K562 (cell line): Measurements from ENCODE around the gene TOR1AIP2. TPM values are rescaled to one million over a fixed set of nuclear protein-coding genes. Genes with fewer than 3 reads are reported as not detected.

Source experiments
- ATAC-seq: fragments of 200-7000 bp; cut with Tn5 transposase; 3 replicates; pipeline ENCODE4 v1.9.1; 2020; ENCODE audit warnings: moderate library complexity
- BruUV-seq: library from RNA; stranded (reverse); fragments of 400-500 nt; replicated peaks from 2 replicates; lab custom pipeline; 2021; lab: Mats Ljungman, UMichigan
- CTCF ChIA-PET: fragments of 300-600 bp; formaldehyde crosslinking; extraction: SDS; loops from one replicate; lab custom pipeline; 2021; ENCODE audit warnings: low intra/inter-chr PET ratio; lab: Yijun Ruan, JAX
- POLR2A ChIA-PET: fragments of 300-600, 350-650 bp; sonication (Branson Sonifier 250); formaldehyde crosslinking; extraction: SDS; loops from one replicate; lab custom pipeline; 2021; ENCODE audit warnings: antibody characterized with exemption, inconsistent platforms; lab: Yijun Ruan, JAX
- DNase-seq, 4 experiments: peaks; one replicate each; pipeline versions ENCODE4 v3.0.0 to v3.0.0-alpha.2; 2011 to 2018; ENCODE audit warnings: low spot score in 3 of 4, mixed read lengths in 3 of 4; ENCODE audit errors: extremely low read depth in 1 of 4
- FAIRE-seq: peaks from 2 replicates; lab custom pipeline; 2011; peaks lifted over from hg19 to GRCh38; lab: Jason Lieb, UNC
- H2AFZ ChIP-seq: 2 replicates; pipeline ENCODE4 v1.6.0; 2011; ENCODE audit warnings: low read depth, low read length, control low read depth, inconsistent platforms
- H3K27ac ChIP-seq: fragments of 200-600 bp; 3 replicates; pipeline ENCODE4 v1.8.0; 2011; ENCODE audit warnings: low read depth, mild to moderate bottlenecking, control low read depth, inconsistent platforms, low read length, moderate library complexity, mixed read lengths; ENCODE audit errors: extremely low read depth
- H3K27me3 ChIP-seq, 2 experiments: fragments of 300-600 bp in 1 of 2; 2 replicates in 1 of 2; 3 replicates in 1 of 2; pipeline versions ENCODE4 v1.6.0 to v1.8.0; 2011; ENCODE audit warnings: inconsistent platforms in 2 of 2, low read length in 2 of 2, mild to moderate bottlenecking in 1 of 2, mixed read lengths in 1 of 2, moderate library complexity in 1 of 2; ENCODE audit not compliant: control insufficient read depth in 2 of 2, insufficient read depth in 2 of 2
- H3K36me3 ChIP-seq: fragments of 300-600 bp; 3 replicates; pipeline ENCODE4 v1.8.0; 2011; ENCODE audit warnings: mild to moderate bottlenecking, low read length, inconsistent platforms; ENCODE audit not compliant: control insufficient read depth, insufficient read depth
- H3K4me1 ChIP-seq, 2 experiments: fragments of 200-600 bp in 1 of 2; replicated peaks in 1 of 2; 2 replicates in 1 of 2; 3 replicates in 1 of 2; pipeline versions ENCODE4 v1.5.1 to v1.8.0; 2011; ENCODE audit warnings: inconsistent platforms in 2 of 2, low read length in 2 of 2, mild to moderate bottlenecking in 1 of 2, mixed read lengths in 1 of 2, moderate library complexity in 1 of 2; ENCODE audit not compliant: control insufficient read depth in 2 of 2, insufficient read depth in 2 of 2
- H3K4me2 ChIP-seq: 2 replicates; pipeline ENCODE4 v1.6.1; 2011; ENCODE audit warnings: low read length, control low read depth, inconsistent platforms, mixed read lengths; ENCODE audit not compliant: insufficient read depth
- H3K4me3 ChIP-seq: fragments of 200-600 bp; sonication (generic), shearing (Covaris generic); 2 replicates; pipeline ENCODE4 v1.5.1; 2016; ENCODE audit warnings: control low read depth, inconsistent platforms
- H3K79me2 ChIP-seq: fragments of 200-600 bp; 3 replicates; pipeline ENCODE4 v1.8.0; 2011; ENCODE audit warnings: low read length, inconsistent platforms; ENCODE audit not compliant: control insufficient read depth, insufficient read depth
- H3K9ac ChIP-seq, 2 experiments: 2 replicates each; pipeline versions ENCODE4 v1.6.0 to v1.6.1; 2011; ENCODE audit warnings: low read depth in 2 of 2, low read length in 2 of 2, control low read depth in 1 of 2, inconsistent platforms in 1 of 2, mild to moderate bottlenecking in 1 of 2, mixed read lengths in 1 of 2; ENCODE audit not compliant: insufficient read depth in 1 of 2
- H3K9me1 ChIP-seq: one replicate; pipeline ENCODE4 v1.6.0; 2011; ENCODE audit warnings: inconsistent platforms, mild to moderate bottlenecking, low read length, moderate library complexity; ENCODE audit not compliant: control insufficient read depth, insufficient read depth
- H3K9me3 ChIP-seq: replicated peaks from 2 replicates; pipeline ENCODE4 v1.5.1; 2011; ENCODE audit warnings: low read depth, low read length, inconsistent platforms; ENCODE audit not compliant: control insufficient read depth, insufficient read depth
- H4K20me1 ChIP-seq: replicated peaks from 2 replicates; pipeline ENCODE4 v1.6.1; 2011; ENCODE audit warnings: low read length, inconsistent platforms, mixed read lengths; ENCODE audit not compliant: control insufficient read depth, insufficient read depth
- DDX20 ChIP-seq: fragments of 450-650 bp; IDR thresholded peaks from 2 replicates; pipeline ENCODE4 v1.6.1; 2016; ENCODE audit warnings: missing genetic modification characterization, low read depth, mild to moderate bottlenecking, missing compliant biosample characterization, moderate library complexity
- E2F8 ChIP-seq: fragments of 450-650 bp; IDR thresholded peaks from 2 replicates; pipeline ENCODE4 v1.7.1; 2018; ENCODE audit warnings: mild to moderate bottlenecking, low read depth; ENCODE audit not compliant: partially characterized antibody
- HEY1 ChIP-seq: fragments of 250-450 bp; sonication (Bioruptor Pico); IDR thresholded peaks from 2 replicates; pipeline ENCODE4 v1.5.0; 2020; ENCODE audit warnings: mild to moderate bottlenecking, moderate library complexity, borderline replicate concordance
- MTF1 ChIP-seq: fragments of 250-450 bp; sonication (Bioruptor Pico); IDR thresholded peaks from 2 replicates; pipeline ENCODE4 v1.9.0; 2021; ENCODE audit warnings: moderate library complexity, mild to moderate bottlenecking, inconsistent platforms, borderline replicate concordance
- PHB2 ChIP-seq: fragments of 450-650 bp; IDR thresholded peaks from 2 replicates; pipeline ENCODE4 v1.6.1; 2017; ENCODE audit warnings: low read depth
- RERE ChIP-seq: sonication (generic); formaldehyde crosslinking; IDR thresholded peaks from 2 replicates; pipeline ENCODE4 v1.8.0; 2023; ENCODE audit warnings: missing genetic modification reagents, mild to moderate bottlenecking, borderline replicate concordance
- SAP30 ChIP-seq: fragments of 200-600 bp; sonication (generic); IDR thresholded peaks from 2 replicates; pipeline ENCODE4 v1.6.1; 2012; ENCODE audit warnings: borderline replicate concordance, low read depth, mild to moderate bottlenecking, moderate library complexity, low read length, control low read depth, inconsistent platforms; ENCODE audit not compliant: insufficient read depth, poor library complexity, severe bottlenecking
- SRSF9 ChIP-seq: fragments of 200-400 bp; formaldehyde crosslinking; IDR thresholded peaks from 2 replicates; pipeline ENCODE4 v1.6.1; 2017; ENCODE audit warnings: low read depth, low read length, borderline replicate concordance
- STAG1 ChIP-seq: sonication (generic); formaldehyde crosslinking; IDR thresholded peaks from 2 replicates; pipeline ENCODE4 v1.5.0; 2020; ENCODE audit warnings: missing genetic modification reagents, borderline replicate concordance
- ZNF695 ChIP-seq: fragments of 450-650 bp; formaldehyde crosslinking; IDR thresholded peaks from 2 replicates; pipeline ENCODE4 v1.4.0; 2020; ENCODE audit warnings: mild to moderate bottlenecking, moderate library complexity
- ZNF707 ChIP-seq: fragments of 250-450 bp; sonication (Bioruptor Pico); conservative IDR thresholded peaks from 2 replicates; pipeline ENCODE4 v1.8.0; 2022; ENCODE audit warnings: inconsistent platforms, mild to moderate bottlenecking, moderate library complexity
- WGBS: fragments of 100-300 bp; shearing (Covaris generic); methylation state at CpG from one replicate; pipeline ENCODE4 v1.1.6; 2016; ENCODE audit warnings: low coverage, mixed read lengths; ENCODE audit not compliant: insufficient coverage; ENCODE audit errors: missing lambda C conversion rate; 5-methylcytosine and 5-hydroxymethylcytosine counted together
- in situ Hi-C: fragments of 300-500 bp; cut with MboI; formaldehyde crosslinking; loops from 4 replicates; pipeline ENCODE4 v1.15.0; 2018; ENCODE audit warnings: inconsistent platforms, mixed read lengths
- intact Hi-C: fragments of 100-400 bp; cut with micrococcal nuclease; formaldehyde crosslinking; loops from 2 replicates; pipeline ENCODE4 v1.14.2; 2022
- polyA plus RNA-seq, 8 experiments: library from polyadenylated mRNA; depleted of rRNA in 4 of 8; stranded (reverse) in 5 of 8; unstranded in 3 of 8; fragments of >200 nt; fragmentation: Nextera tagmentation in 2 of 8; fragmentation: Illumina TruSeq in 1 of 8; extraction: Ambion mirVana in 2 of 8; extraction: Trizol in 1 of 8; gene quantifications; 2 replicates each; pipeline versions ENCODE4 v1.2.1 to v1.2.3, GENCODE V29; 2011 to 2014; ENCODE audit warnings: inconsistent platforms in 1 of 8, missing spikeins in 1 of 8
- total RNA-seq, 7 experiments: library from RNA; depleted of rRNA in 6 of 7; stranded (reverse); fragments of >200 nt in 6 of 7; fragmentation: Illumina TruSeq in 2 of 7; extraction: Trizol in 2 of 7; gene quantifications; 2 replicates each; pipeline versions ENCODE4 v1.2.1 to v1.2.3, GENCODE V29; 2011 to 2021; ENCODE audit warnings: low replicate concordance in 1 of 7

The TOR1AIP2 gene
- total and polyA plus RNA-seq, 9 of the 15 experiments (the other 6 are each of a cell fraction or from before 2014, with no cell fraction given): 16.7 to 122 (median 41.4) TPM

- Histone ChIP-seq H4K20me1 (no peaks in the 10 kb centered on the region), H3K36me3 (no peaks in the 10 kb centered on the region), H3K9me3 (no peaks in the 10 kb centered on the region), H3K9ac (no peak overlapping the region), H3K27ac (no peak overlapping the region), H3K27me3 (no peaks in the 10 kb centered on the region), H3K79me2 (no peaks in the 10 kb centered on the region), H3K4me3 (no peak overlapping the region), H2AFZ (no peak overlapping the region), H3K9me1 (no peaks in the 10 kb centered on the region), H3K4me1 (peaks cover 0 to 4% of the 10 kb centered on the region in 2 experiments; a peak in 1 of 5 replicates), H3K4me2 (no peak overlapping the region)
- intact Hi-C loops: no loop called here
- ATAC-seq (no peak), FAIRE-seq (no peak), DNase-seq (no peak)
- POLR2A ChIA-PET: interaction anchor here (0.7 to 3.5 kb wide), 5 partner anchors 9 to 197 kb away, joined by 3 to 19 read pairs (median 3); no protein-coding TSS in a partner anchor
- CTCF ChIA-PET: no interaction called here
- no TSS peak for BruUV-seq
- in situ Hi-C loops: no loop called here
- 60% methylated on average over 5 of the region's 5 CpGs for WGBS
- no peak for TF ChIP-seq SRSF9
- no peak for TF ChIP-seq ZNF695 (CRISPR knock-in tag)
- TF ChIP-seq SAP30: no peak
- no peak for TF ChIP-seq MTF1
- TF ChIP-seq ZNF707 (CRISPR knock-in tag): no peak
- TF ChIP-seq STAG1 (CRISPR knock-in tag): no peak
- no peak for TF ChIP-seq PHB2
- no peak for TF ChIP-seq E2F8
- TF ChIP-seq HEY1 (CRISPR knock-in tag): no peak
- no peak for TF ChIP-seq DDX20 (tag)
- TF ChIP-seq RERE: no peak
Measured at GRCh38 chr1:179925302-179925701, 47.7 kb upstream of the TOR1AIP2 start.
